Transverse colon (tissue), 4 donors: Measurements from ENCODE around the gene SMIM27. TPM values are rescaled to one million over a fixed set of nuclear protein-coding genes. Genes with fewer than 3 reads are reported as not detected.

Source experiments
- DNase-seq: peaks from one replicate; pipeline ENCODE4 v3.0.0-alpha.2; 2019
- H3K27ac ChIP-seq, 4 donors: fragments of 200-600 bp; sonication (generic); 2 replicates each; pipeline ENCODE4 v1.5.1; 2016 to 2018; ENCODE audit warnings: inconsistent platforms in 4 of 4
- H3K27me3 ChIP-seq: fragments of 200-600 bp; sonication (generic); 2 replicates; pipeline ENCODE4 v1.5.1; 2017; ENCODE audit warnings: inconsistent platforms
- H3K36me3 ChIP-seq, 4 donors: fragments of 200-600 bp; sonication (generic); 2 replicates each; pipeline ENCODE4 v1.5.1; 2017 to 2019; ENCODE audit warnings: inconsistent platforms in 4 of 4
- H3K4me1 ChIP-seq, 4 donors: fragments of 200-600 bp; sonication (generic); 2 replicates each; pipeline ENCODE4 v1.5.1; 2017 to 2020; ENCODE audit warnings: inconsistent platforms in 4 of 4
- H3K4me3 ChIP-seq, 4 donors: fragments of 200-600 bp; sonication (generic); 1 replicate in 1 of 4; 2 replicates in 3 of 4; pipeline versions ENCODE4 v1.5.1 to v1.6.1; 2017 to 2019; ENCODE audit warnings: inconsistent platforms in 4 of 4
- H3K9me3 ChIP-seq, 2 donors: fragments of 200-600 bp; sonication (generic); 2 replicates each; pipeline ENCODE4 v1.5.1; 2017 to 2019; ENCODE audit warnings: inconsistent platforms in 2 of 2
- EP300 ChIP-seq: sonication (generic); formaldehyde crosslinking; IDR thresholded peaks from one replicate; pipeline ENCODE4 v1.6.1; 2017; ENCODE audit warnings: antibody characterized with exemption, low read depth
- POLR2A ChIP-seq: fragments of 450-650 bp; IDR thresholded peaks from one replicate; pipeline ENCODE4 v1.6.1; 2016; ENCODE audit warnings: antibody characterized with exemption, mild to moderate bottlenecking, moderate library complexity
- POLR2AphosphoS5 ChIP-seq, 3 donors: sonication (generic); formaldehyde crosslinking; IDR thresholded peaks; one replicate each; pipeline ENCODE4 v1.6.1; 2016; ENCODE audit warnings: antibody characterized with exemption in 3 of 3
- WGBS, 2 donors: methylation state at CpG; one replicate each; pipeline ENCODE4 v1.1.5; 2018; ENCODE audit warnings: low coverage in 1 of 2; 5-methylcytosine and 5-hydroxymethylcytosine counted together
- in situ Hi-C, 4 donors: fragments of 200-750 bp; cut with MboI; loops; one replicate each; pipeline versions ENCODE4 v1.15.0 to v1.15.1; 2017; ENCODE audit warnings: low sequenced_read_pairs in 3 of 4, low pct_ligation_motif_present in 1 of 4, low pct_unique_long_range_greater_than_20kb in 1 of 4
- intact Hi-C: fragments of 100-400 bp; cut with DNase I; formaldehyde crosslinking; loops from one replicate; pipeline ENCODE4 v1.15.1; 2023; ENCODE audit warnings: low total_unique reads
- total RNA-seq, 4 donors: library from RNA; depleted of rRNA; stranded (reverse); fragments of >200 nt; gene quantifications; one replicate each; pipeline ENCODE4 v1.1.0, GENCODE V29; 2016
- TF ChIP-seq, protein P1 (sequence below), 5 experiments: fragments of 200-600 bp in 3 of 5; fragments of 450-650 bp in 2 of 5; sonication (generic) in 3 of 5; IDR thresholded peaks; 1 replicate in 2 of 5; 2 replicates in 3 of 5; pipeline ENCODE4 v1.5.1; 2016 to 2017; ENCODE audit warnings: antibody characterized with exemption in 5 of 5, inconsistent platforms in 3 of 5, mild to moderate bottlenecking in 2 of 5, moderate library complexity in 1 of 5

SMIM27 gene
- total RNA-seq, 4 donors from 2014 or later, result 2.0 to 7.5 (median 3.8) TPM

DNA sequence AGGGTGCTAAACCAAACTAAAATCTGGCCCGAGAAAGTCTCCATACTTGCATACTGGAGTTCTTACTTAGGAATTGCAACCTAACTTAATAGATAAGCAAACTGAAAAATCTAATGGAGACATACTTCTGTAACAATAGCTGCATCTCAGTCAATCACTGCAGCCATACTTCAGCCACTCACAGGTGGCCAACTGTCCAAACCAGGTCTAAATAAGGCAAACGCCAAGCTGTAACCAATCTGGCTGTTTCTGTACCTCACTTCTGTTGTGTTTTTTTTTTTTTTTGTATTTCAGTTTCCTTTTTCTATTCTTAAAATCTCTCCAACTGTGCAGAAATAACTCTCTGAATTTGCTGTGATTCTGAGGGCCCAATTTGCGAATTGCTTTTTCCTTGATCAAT lies 25.2 kb downstream of the SMIM27 start:
- no peaks in the 10 kb centered on the region for H3K27me3 ChIP-seq
- H3K27ac ChIP-seq, result no peak overlapping the region
- TF ChIP-seq POLR2AphosphoS5 (IDR thresholded peaks at IDR 0.05) (no peak), EP300 (no peak), POLR2A (no peak)
- TF ChIP-seq, protein P1, sequence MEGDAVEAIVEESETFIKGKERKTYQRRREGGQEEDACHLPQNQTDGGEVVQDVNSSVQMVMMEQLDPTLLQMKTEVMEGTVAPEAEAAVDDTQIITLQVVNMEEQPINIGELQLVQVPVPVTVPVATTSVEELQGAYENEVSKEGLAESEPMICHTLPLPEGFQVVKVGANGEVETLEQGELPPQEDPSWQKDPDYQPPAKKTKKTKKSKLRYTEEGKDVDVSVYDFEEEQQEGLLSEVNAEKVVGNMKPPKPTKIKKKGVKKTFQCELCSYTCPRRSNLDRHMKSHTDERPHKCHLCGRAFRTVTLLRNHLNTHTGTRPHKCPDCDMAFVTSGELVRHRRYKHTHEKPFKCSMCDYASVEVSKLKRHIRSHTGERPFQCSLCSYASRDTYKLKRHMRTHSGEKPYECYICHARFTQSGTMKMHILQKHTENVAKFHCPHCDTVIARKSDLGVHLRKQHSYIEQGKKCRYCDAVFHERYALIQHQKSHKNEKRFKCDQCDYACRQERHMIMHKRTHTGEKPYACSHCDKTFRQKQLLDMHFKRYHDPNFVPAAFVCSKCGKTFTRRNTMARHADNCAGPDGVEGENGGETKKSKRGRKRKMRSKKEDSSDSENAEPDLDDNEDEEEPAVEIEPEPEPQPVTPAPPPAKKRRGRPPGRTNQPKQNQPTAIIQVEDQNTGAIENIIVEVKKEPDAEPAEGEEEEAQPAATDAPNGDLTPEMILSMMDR (IDR thresholded peaks at IDR 0.05), result no peak
- intact Hi-C loops, result no loop called here
- WGBS, 2 donors, result 79 to 81% methylated on average over 3 of the region's 3 CpGs
- no peaks in the 10 kb centered on the region for H3K9me3 ChIP-seq
- DNase-seq, result no peak
- in situ Hi-C loops, result loop anchor here (5.0 to 25.0 kb wide), 4 partner anchors 193 to 385 kb away; partner anchors contain the start of gene ACO1 (in 3 of the 4)
- H3K4me3 ChIP-seq, result no peak overlapping the region
- no peaks in the 10 kb centered on the region for H3K36me3 ChIP-seq
- H3K4me1 ChIP-seq, result peaks cover 0 to 6% (median 4%) of the 10 kb centered on the region in 4 donors

DNA sequence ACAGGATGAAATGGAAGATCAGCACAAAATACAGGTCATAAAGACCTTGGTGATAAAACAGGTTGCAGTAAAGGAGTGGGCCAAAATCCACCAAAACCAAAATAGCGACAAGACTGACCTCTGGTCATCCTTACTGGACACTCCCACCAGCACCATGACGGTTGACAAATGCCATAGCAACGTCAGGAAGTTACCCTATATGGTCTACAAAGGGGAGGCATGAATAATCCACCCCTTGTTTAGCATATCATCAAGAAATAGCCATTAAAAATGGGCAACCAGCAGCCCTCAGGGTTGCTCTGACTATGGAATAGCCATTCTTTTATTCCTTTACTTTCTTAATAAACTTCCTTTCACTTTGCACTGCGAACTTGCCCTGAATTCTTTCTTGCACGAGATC lies 26.8 kb downstream of the SMIM27 start:
- no peak overlapping the region for H3K4me3 ChIP-seq
- in situ Hi-C loops (loop anchor here (5.0 to 25.0 kb wide), 4 partner anchors 194 to 383 kb away; partner anchors contain the start of gene ACO1 (in 3 of the 4)), intact Hi-C loops (no loop called here)

DNA sequence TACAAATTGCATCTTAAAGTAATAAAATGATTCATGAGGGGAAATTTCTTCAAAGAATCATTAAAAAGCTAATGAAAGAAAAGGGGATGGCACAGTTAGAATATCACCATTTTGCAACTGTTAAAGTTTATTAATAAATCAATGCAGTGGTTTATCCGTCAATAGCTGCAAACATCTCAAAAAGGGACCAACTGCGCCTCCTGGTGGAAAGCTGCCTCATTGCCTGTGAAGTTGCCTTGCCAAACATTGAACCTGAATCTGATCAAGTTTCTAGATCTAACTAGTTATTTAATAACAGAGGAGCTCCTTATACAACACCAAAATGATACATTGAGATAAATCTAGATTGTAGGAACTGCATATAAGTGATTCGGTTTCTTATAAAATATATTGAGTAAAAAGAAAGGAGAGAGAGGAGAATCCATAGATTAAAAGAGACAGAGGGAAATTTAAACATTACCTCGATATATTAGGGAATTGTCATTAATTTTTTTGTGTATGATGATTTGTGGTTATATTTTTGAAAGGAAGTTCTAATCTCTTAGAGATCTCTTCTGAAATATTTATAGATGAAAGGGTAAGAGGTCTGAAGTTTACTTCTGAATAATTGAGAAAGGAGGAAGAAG lies 27.7 kb downstream of the SMIM27 start:
- 14 to 18% methylated on average over 4 of the region's 4 CpGs for WGBS, 2 donors

More for the DNA sequence above, 26.8 kb downstream of the SMIM27 start:
- 55% methylated on average over 5 of the region's 5 CpGs for WGBS, 2 donors
- TF ChIP-seq, protein P1 (IDR thresholded peaks at IDR 0.05), result no peak
- TF ChIP-seq POLR2A, result no peak
- no peak for TF ChIP-seq EP300
- no peak for TF ChIP-seq POLR2AphosphoS5 (IDR thresholded peaks at IDR 0.05)
- Histone ChIP-seq H3K4me1 (no peaks in the 10 kb centered on the region), H3K9me3 (no peaks in the 10 kb centered on the region), H3K36me3 (no peaks in the 10 kb centered on the region), H3K27me3 (no peaks in the 10 kb centered on the region), H3K27ac (no peak overlapping the region)
- DNase-seq, result no peak

DNA sequence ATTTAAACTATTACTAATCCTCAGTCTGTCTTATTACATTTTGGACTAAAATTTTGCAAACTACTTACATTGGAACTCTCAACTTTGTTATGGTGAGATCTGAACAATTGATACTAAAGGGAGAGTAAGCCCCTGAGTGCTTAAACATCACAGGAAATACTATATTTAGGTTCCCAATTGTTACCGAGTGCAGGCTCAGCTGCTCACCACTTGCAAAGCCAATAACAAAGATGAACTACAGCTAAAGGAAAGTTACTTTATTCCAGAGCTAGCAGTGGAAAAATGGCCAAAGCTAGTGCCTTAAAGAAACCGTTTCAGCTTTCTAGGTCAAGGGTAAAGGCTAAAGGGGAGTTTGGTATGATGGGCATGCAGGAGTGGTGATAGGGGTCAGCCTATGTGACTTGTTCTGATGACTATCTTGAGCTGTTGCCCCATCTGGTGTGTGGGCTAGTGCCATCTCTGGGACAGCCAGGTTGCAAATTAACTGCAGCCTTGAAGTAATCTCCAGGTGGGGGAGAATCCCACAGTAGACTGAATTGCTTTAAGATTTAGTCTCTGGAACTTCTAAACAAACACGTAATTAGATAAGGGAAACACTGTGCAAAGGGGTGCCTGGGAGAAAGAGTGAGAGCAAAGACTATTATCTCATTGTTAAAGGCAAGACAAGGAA lies 28.6 kb downstream of the SMIM27 start:
- H3K9me3 ChIP-seq, result no peaks in the 10 kb centered on the region
- H3K27ac ChIP-seq, result no peak overlapping the region
- in situ Hi-C loops, result loop anchor here (5.0 to 25.0 kb wide), 3 partner anchors 382 to 394 kb away; no protein-coding TSS in a partner anchor
- WGBS, 2 donors, result 0 to 10% methylated on average over 2 to 3 of the region's 3 CpGs
- no peak for TF ChIP-seq POLR2AphosphoS5 (IDR thresholded peaks at IDR 0.05)
- no peak for TF ChIP-seq EP300
- TF ChIP-seq, protein P1 (IDR thresholded peaks at IDR 0.05), result no peak
- no peak for TF ChIP-seq POLR2A
- no peaks in the 10 kb centered on the region for H3K4me1 ChIP-seq
- H3K36me3 ChIP-seq, result no peaks in the 10 kb centered on the region
- no peaks in the 10 kb centered on the region for H3K27me3 ChIP-seq
- no peak for DNase-seq
- H3K4me3 ChIP-seq, result no peak overlapping the region
- intact Hi-C loops, result loop anchor here (10.0 kb wide), 1 partner anchor 384 kb away; no protein-coding TSS in a partner anchor

More for the DNA sequence above, 27.7 kb downstream of the SMIM27 start:
- no peak overlapping the region for H3K4me3 ChIP-seq
- no peaks in the 10 kb centered on the region for H3K9me3 ChIP-seq
- in situ Hi-C loops, result loop anchor here (5.0 to 25.0 kb wide), 6 partner anchors 195 to 395 kb away; partner anchors contain the start of gene ACO1 (in 3 of the 4)
- H3K4me1 ChIP-seq, result no peaks in the 10 kb centered on the region
- H3K27me3 ChIP-seq, result no peaks in the 10 kb centered on the region
- no peak for TF ChIP-seq POLR2AphosphoS5 (IDR thresholded peaks at IDR 0.05)
- TF ChIP-seq, protein P1 (IDR thresholded peaks at IDR 0.05), result peak; percentile 77 to 92 (median 88)
- no peak for TF ChIP-seq EP300
- peak; percentile 74 for DNase-seq
- no peak overlapping the region for H3K27ac ChIP-seq
- H3K36me3 ChIP-seq, result no peaks in the 10 kb centered on the region
- intact Hi-C loops, result loop anchor here (10.0 kb wide), 1 partner anchor 385 kb away; no protein-coding TSS in a partner anchor
